ENCODE data around the gene ECE2.

- TF ChIP-seq CTCF (IDR thresholded peaks at IDR 0.05; ENCODE audit: low read length) (no peak), EZH2 (IDR thresholded peaks at IDR 0.05; ENCODE audit: borderline replicate concordance, low read length) (no peak)
Observed at GRCh38 chr3:184322731-184323487, 47.1 kb downstream of the ECE2 start.

All from OCI-LY1 (cell line).